Esophagus squamous epithelium (tissue), 4 donors: Measurements from ENCODE around the gene ELF2.

Experiments used
- POLR2A ChIP-seq, 4 donors: fragments of 450-650 bp; IDR thresholded peaks; one replicate each; pipeline ENCODE4 v1.6.1; 2017; ENCODE audit warnings: antibody characterized with exemption in 4 of 4, mild to moderate bottlenecking in 4 of 4, moderate library complexity in 3 of 4
- TF ChIP-seq, protein P1 (sequence below), 6 experiments: fragments of 450-650 bp in 4 of 6; fragments of 200-600 bp in 2 of 6; sonication (generic) in 2 of 6; IDR thresholded peaks; one replicate each; pipeline ENCODE4 v1.5.1; 2016 to 2019; ENCODE audit warnings: antibody characterized with exemption in 6 of 6, mild to moderate bottlenecking in 4 of 6, moderate library complexity in 4 of 6

DNA sequence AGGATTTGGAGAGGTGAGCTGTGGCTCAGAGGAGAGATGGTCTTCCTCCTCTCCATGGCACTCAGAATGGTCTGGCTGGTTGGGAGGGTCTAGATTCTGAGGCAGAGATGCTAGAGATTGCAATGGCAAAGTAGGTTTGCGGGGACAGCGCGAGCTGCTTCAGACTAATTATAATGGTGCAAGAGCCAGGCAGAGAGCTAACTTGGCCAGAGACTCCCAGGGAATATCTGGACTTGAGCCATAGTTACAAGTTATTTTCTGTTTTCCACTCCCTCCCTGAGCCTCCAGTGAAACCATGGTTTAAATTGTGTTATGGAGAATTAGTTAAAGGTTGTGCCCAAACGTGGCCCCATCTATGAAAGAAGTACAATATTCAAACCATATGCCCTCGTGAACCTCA, 44.7 kb upstream of the ELF2 start:
- TF ChIP-seq, protein P1, sequence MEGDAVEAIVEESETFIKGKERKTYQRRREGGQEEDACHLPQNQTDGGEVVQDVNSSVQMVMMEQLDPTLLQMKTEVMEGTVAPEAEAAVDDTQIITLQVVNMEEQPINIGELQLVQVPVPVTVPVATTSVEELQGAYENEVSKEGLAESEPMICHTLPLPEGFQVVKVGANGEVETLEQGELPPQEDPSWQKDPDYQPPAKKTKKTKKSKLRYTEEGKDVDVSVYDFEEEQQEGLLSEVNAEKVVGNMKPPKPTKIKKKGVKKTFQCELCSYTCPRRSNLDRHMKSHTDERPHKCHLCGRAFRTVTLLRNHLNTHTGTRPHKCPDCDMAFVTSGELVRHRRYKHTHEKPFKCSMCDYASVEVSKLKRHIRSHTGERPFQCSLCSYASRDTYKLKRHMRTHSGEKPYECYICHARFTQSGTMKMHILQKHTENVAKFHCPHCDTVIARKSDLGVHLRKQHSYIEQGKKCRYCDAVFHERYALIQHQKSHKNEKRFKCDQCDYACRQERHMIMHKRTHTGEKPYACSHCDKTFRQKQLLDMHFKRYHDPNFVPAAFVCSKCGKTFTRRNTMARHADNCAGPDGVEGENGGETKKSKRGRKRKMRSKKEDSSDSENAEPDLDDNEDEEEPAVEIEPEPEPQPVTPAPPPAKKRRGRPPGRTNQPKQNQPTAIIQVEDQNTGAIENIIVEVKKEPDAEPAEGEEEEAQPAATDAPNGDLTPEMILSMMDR (IDR thresholded peaks at IDR 0.05), result no peak
- no peak for TF ChIP-seq POLR2A (IDR thresholded peaks at IDR 0.05)
